Right atrium auricular region (tissue), 2 donors: ENCODE measurements around the gene TBL2. TPM values are rescaled to one million over a fixed set of nuclear protein-coding genes. Genes with fewer than 3 reads are reported as not detected.
A peak's percentile ranks its signal among the peaks of the same experiment; 100 is the strongest.
"Not testable (repeated sequence)": the region's sequence is repeated elsewhere in the genome, so short reads cannot be mapped to it uniquely, and the experiment has no call there.

ENCODE experiments used
- DNase-seq: peaks from one replicate; pipeline ENCODE4 v3.0.0-alpha.2; 2019; ENCODE audit warnings: low spot score
- H3K27ac ChIP-seq, 2 donors: fragments of 200-600 bp; sonication (generic); 1 replicate in 1 of 2; 2 replicates in 1 of 2; pipeline ENCODE4 v1.5.1; 2016 to 2019
- H3K27me3 ChIP-seq, 2 donors: fragments of 200-600 bp; sonication (generic); one replicate each; pipeline versions ENCODE4 v1.5.1 to v1.6.0; 2017 to 2019
- H3K36me3 ChIP-seq: fragments of 200-600 bp; sonication (generic); one replicate; pipeline ENCODE4 v1.5.1; 2016
- H3K4me1 ChIP-seq, 2 donors: fragments of 200-600 bp; sonication (generic); one replicate each; pipeline versions ENCODE4 v1.5.1 to v1.6.0; 2017 to 2019
- H3K4me3 ChIP-seq, 2 donors: fragments of 200-600 bp; sonication (generic); 1 replicate in 1 of 2; 2 replicates in 1 of 2; pipeline ENCODE4 v1.5.1; 2017 to 2019; ENCODE audit warnings: mild to moderate bottlenecking in 1 of 2, moderate library complexity in 1 of 2
- H3K9me3 ChIP-seq, 2 donors: fragments of 200-600 bp; sonication (generic); one replicate each; pipeline ENCODE4 v1.5.1; 2019
- total RNA-seq, 2 donors: library from RNA; depleted of rRNA; stranded (reverse); fragments of >200 nt; gene quantifications; one replicate each; pipeline ENCODE4 v1.1.0, GENCODE V29; 2016
- TF ChIP-seq, protein P1 (sequence below), 2 donors: fragments of 200-600 bp; sonication (generic); IDR thresholded peaks; one replicate each; pipeline ENCODE4 v1.5.1; 2019; ENCODE audit warnings: antibody characterized with exemption in 2 of 2

The TBL2 gene
- total RNA-seq, 2 donors from 2014 or later = 20.5 to 28.3 TPM

DNA sequence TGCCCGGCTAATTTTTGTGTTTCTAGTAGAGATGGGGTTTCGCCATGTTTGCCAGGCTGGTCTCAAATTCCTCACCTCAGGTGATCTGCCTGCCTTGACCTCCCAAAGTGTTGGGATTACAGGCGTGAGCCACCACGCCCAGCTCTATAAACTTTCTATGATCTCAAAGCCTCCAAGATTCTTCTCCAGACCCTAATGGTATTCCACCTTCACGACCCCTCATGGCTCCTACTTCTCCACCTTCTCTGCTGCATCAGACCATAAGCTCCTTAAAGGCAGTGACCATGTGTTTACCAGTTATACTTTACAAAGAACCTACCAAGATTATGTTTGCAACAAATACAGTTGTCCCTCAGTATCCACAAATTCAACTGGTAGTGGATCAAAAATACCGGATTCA, 46.2 kb downstream of the TBL2 start:
- Histone ChIP-seq H3K27ac (no peak overlapping the region), H3K27me3 (no peaks in the 10 kb centered on the region), H3K4me3 (no peak overlapping the region), H3K9me3 (no peaks in the 10 kb centered on the region), H3K36me3 (peaks cover 23% of the 10 kb centered on the region), H3K4me1 (no peaks in the 10 kb centered on the region)
- TF ChIP-seq, protein P1, sequence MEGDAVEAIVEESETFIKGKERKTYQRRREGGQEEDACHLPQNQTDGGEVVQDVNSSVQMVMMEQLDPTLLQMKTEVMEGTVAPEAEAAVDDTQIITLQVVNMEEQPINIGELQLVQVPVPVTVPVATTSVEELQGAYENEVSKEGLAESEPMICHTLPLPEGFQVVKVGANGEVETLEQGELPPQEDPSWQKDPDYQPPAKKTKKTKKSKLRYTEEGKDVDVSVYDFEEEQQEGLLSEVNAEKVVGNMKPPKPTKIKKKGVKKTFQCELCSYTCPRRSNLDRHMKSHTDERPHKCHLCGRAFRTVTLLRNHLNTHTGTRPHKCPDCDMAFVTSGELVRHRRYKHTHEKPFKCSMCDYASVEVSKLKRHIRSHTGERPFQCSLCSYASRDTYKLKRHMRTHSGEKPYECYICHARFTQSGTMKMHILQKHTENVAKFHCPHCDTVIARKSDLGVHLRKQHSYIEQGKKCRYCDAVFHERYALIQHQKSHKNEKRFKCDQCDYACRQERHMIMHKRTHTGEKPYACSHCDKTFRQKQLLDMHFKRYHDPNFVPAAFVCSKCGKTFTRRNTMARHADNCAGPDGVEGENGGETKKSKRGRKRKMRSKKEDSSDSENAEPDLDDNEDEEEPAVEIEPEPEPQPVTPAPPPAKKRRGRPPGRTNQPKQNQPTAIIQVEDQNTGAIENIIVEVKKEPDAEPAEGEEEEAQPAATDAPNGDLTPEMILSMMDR (IDR thresholded peaks at IDR 0.05) = no peak
- DNase-seq = no peak

GRCh38 chr7:73530800-73531199, 47.6 kb downstream of the TBL2 start:
- peaks cover 9% of the 10 kb centered on the region for H3K36me3 ChIP-seq
- H3K9me3 ChIP-seq = no peaks in the 10 kb centered on the region
- no peaks in the 10 kb centered on the region for H3K27me3 ChIP-seq
- TF ChIP-seq, protein P1 (IDR thresholded peaks at IDR 0.05) = no peak
- DNase-seq = no peak
- no peak overlapping the region for H3K4me3 ChIP-seq
- H3K4me1 ChIP-seq = no peaks in the 10 kb centered on the region
- H3K27ac ChIP-seq = no peak overlapping the region

DNA sequence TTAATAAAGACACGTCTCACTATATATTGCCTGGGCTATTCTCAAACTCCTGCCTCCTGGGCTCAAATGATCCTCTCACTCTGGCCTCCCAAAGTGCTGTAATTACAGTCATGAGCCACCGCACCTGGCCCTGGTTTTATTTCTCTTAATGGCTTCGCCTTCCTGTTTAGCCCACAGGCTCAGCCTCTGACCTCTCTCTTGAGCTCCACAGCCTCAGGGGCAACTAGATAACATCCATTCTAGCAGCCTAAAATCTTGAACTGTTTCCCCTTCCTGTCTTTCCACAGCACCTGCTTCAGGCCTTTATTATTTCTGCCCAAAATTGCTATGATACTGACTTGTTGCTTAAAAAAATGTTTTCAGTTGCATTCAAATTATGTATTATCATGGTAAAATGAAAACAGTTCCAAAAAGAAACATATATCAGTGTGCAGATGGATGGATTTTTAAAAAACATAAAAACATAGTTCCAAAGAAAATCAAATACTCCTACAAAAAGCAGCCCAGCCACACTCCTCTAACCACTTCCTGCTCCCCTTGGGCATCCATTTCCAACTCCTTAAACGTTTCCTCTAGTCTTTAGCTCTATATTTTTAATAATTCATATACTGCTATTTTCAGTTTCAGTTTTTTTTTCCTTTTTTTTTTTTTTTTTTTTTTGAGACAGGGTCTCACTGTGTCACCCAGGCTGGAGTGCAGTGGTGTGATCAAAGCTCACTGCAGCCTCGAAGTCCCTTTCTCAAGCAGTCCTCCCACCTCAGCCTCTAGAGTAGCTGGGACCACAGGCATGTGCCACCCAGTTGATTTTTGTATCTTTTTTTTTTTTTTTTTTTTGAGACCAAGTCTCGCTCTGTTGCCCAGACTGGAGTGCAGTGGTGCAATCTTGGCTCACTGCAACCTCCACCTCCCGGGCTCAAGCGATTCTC, 51.2 kb downstream of the TBL2 start:
- H3K4me1 ChIP-seq = peaks cover 0 to 6% of the 10 kb centered on the region in 2 donors
- no peaks in the 10 kb centered on the region for H3K27me3 ChIP-seq
- H3K9me3 ChIP-seq = no peaks in the 10 kb centered on the region
- no peak overlapping the region for H3K27ac ChIP-seq
- H3K4me3 ChIP-seq = no peak overlapping the region
- TF ChIP-seq, protein P1 (IDR thresholded peaks at IDR 0.05) = no peak
- no peaks in the 10 kb centered on the region for H3K36me3 ChIP-seq
- no peak for DNase-seq

DNA sequence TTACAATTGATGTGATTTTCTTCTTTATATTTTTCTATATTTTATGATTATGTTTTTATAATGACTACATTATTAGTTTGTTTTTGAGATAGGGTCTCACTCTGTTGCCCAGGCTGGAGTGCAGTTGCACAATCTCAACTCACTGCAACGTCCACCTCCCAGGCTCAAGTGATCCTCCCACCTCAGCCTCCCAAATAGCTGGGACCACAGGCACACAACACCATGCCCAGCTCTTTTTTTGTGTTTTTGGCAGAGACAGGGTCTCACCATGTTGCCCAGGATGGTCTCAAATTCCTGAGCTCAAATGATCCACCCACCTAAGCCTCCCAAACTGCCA, 52.3 kb downstream of the TBL2 start:
- DNase-seq, H3K4me3 ChIP-seq, H3K9me3 ChIP-seq, H3K27me3 ChIP-seq, H3K4me1 ChIP-seq, H3K36me3 ChIP-seq, H3K27ac ChIP-seq: not testable (repeated sequence)

DNA sequence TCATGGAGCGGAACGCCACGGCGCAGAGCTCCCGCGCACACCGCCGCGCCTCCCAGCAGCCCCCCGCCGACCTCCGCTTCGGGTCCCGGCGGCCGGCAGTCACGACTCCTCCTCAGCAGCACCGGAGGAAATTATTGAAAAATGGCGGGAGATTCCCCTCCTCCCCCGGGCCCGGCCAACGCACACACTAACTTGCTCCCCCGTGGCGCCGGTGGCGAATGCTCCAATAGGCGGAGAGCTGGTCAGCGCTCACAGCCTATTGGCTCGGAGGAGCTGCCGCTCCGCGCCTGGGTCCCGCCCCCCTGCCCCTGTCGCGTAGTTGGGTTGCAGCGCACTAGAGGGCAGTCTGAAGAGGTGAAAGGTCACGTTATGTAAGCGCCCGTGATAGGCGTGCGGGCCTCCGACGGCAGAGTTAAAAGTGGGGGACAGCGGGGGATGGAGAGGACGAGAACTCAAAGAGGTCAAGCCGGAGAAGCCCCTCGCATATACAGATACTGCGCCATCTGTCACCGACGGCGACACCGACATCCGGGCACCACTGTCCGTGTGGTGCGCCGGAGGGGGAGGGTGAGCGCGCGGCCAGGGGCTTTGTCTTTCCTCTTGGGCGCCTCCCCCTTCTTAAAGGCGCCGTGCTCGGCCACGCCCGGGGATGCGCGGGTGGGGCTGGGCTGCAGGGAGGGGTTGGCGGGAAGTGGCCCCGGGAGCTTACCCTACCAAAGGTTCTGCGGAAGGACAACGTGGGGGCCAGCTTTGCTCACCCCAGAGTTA, 56.1 kb downstream of the TBL2 start, which contains the start of gene BAZ1B:
BAZ1B (minus strand) TSS at position 189 of the 768 bp plus-strand sequence. CDS start 360 bp downstream, outside the sequence.
- no peaks in the 10 kb centered on the region for H3K36me3 ChIP-seq
- H3K4me1 ChIP-seq = peaks cover 0 to 42% of the 10 kb centered on the region in 2 donors

More for the DNA sequence above, 56.1 kb downstream of the TBL2 start, which contains the start of gene BAZ1B:
- no peaks in the 10 kb centered on the region for H3K9me3 ChIP-seq
- TF ChIP-seq, protein P1 (IDR thresholded peaks at IDR 0.05) = peak in 1 of 2 donors; percentile 12
- H3K27ac ChIP-seq = peak within 1 kb of the TSS; percentile 87 to 92
- H3K4me3 ChIP-seq = peak within 1 kb of the TSS; percentile 91 to 96
- DNase-seq = peak; percentile 99
- H3K27me3 ChIP-seq = no peaks in the 10 kb centered on the region
